AG10803 (cell line): Measurements from ENCODE around the gene MARCHF11.

ENCODE experiments used
- DNase-seq: peaks from one replicate; pipeline ENCODE4 v3.0.0; 2010; ENCODE audit warnings: low read depth
- H3K4me3 ChIP-seq: 2 replicates; pipeline ENCODE4 v1.5.1; 2011; ENCODE audit warnings: mild to moderate bottlenecking, low read length, control low read depth
- CTCF ChIP-seq: conservative IDR thresholded peaks from 2 replicates; pipeline ENCODE4 v1.5.1; 2011; ENCODE audit warnings: mild to moderate bottlenecking, low read length, control low read depth, inconsistent platforms

Gene MARCHF11

GRCh38 chr5:16043349-16043965 lies 136.1 kb downstream of the MARCHF11 start:
- no peak for TF ChIP-seq CTCF
- H3K4me3 ChIP-seq, result no peak overlapping the region
- no peak for DNase-seq

DNA sequence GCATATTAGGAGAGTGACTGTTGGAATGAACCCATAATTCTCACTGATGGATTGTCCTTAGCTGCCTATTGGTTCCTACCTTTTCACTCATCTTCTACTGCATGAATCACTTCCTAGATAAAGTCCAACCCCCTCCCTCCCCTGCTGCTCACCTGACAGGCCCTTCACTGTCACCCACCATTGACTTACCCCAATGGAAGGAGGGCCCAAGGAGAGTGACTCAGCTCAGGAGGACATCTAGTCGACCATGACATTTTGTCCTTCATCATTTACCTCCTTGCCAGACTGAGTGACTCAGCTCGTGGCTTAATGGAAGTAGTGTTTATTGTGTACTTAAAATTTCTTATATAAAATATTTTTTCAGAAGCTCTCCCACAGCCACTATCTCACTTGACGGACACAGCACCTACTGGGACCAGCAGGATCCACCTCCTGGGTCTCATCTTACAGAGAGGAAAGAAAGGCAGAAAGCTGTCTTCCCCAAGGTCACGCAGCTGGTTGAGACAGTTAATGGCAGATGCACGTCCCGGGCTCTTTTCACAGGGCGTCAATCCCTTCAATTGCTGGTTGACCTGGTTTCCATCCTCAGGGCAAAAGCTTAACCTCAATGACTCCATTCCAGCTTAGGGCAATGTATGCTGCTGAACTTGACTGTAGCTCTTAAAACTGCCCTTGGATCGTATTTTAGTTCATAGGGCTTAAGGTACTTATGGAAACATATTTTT lies 142.3 kb downstream of the MARCHF11 start:
- no peak for TF ChIP-seq CTCF
- H3K4me3 ChIP-seq, result no peak overlapping the region
- no peak for DNase-seq

DNA sequence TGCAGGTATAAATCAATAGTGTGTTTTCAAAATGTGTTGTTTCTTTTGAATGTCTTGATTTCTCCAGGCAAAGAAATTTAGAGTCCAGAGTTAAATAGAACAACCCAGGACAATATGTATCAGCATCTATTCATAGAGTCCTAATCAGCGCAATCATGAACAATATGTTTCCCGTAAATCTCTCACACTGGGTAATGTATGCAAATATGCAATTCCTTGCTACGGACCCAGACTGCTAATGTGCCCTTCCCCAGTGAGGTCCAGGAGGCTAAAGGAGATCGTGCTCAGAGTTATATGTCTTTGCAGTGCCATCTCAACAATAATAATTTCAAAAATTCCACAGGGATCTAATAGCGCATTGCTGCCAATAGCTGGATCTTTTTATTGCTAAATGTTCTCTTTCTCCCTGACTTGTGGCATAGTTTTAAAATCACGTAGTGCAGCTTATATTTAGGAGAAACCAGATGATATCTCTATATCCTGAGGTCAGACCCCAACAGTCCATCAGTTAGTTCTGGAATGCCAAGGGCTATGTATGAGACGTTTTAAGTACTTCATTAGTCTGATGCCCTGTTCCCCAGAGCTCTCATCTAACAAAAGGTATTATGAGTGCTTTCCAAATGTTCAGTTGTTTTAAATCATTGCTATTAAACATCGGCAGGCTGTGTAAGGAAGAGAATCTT lies 145.1 kb downstream of the MARCHF11 start:
- DNase-seq, result peak; percentile 3
- no peak for TF ChIP-seq CTCF
- no peak overlapping the region for H3K4me3 ChIP-seq

DNA sequence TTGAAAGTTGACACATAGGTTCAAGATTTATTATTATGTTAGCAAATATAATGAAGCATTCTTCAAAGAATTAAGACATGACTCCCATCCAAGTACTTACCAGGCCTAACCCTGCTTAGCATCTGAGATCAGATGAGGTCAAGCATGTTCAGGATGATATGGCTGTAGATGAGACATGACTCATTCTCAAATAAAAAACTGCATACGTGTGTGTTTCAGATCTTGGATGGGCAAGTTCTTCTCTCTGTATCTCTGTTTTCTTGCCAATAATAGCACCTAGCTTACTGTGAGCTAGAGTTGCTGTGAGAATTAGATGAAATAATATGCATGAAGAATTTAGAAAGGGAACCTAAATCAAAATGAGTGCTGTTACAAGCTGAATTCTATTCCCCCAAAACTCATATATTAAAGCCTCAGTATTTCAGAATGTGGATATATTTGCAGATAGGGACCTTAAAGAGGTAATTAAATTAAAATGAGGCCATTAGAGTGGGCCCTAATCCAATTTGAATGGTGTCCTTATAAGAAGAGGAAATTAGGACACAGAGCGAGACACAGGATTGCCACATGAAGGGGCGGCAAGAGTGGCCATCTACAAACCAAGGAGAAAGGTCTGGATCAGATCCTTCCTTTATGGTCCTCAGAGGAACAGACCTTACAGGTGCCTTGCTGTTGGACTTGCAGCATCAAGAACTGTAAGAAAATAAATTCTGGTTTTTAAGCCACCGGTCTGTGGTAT lies 146.2 kb downstream of the MARCHF11 start:
- no peak for DNase-seq
- TF ChIP-seq CTCF, result no peak
- no peak overlapping the region for H3K4me3 ChIP-seq

GRCh38 chr5:16028708-16029107 lies 150.9 kb downstream of the MARCHF11 start:
- DNase-seq, result no peak
- no peak for TF ChIP-seq CTCF
- H3K4me3 ChIP-seq, result no peak overlapping the region

- no peak overlapping the region for H3K4me3 ChIP-seq
- TF ChIP-seq CTCF, result no peak
- peak; percentile 9 for DNase-seq
Measured at GRCh38 chr5:16025681-16026080, 153.9 kb downstream of the MARCHF11 start.
